Liver (tissue), 2 donors: ENCODE data around the gene TLE1.

Experiments
- GABPA ChIP-seq, 2 donors: IDR thresholded peaks in 1 of 2; conservative IDR thresholded peaks in 1 of 2; 2 replicates each; pipeline ENCODE4 v1.6.1; 2016; ENCODE audit warnings: antibody characterized with exemption in 2 of 2, mild to moderate bottlenecking in 1 of 2, moderate library complexity in 1 of 2
- TAF1 ChIP-seq: conservative IDR thresholded peaks from 2 replicates; pipeline ENCODE4 v1.6.1; 2016; ENCODE audit warnings: antibody characterized with exemption, mild to moderate bottlenecking
- donor health status: healthy.

DNA sequence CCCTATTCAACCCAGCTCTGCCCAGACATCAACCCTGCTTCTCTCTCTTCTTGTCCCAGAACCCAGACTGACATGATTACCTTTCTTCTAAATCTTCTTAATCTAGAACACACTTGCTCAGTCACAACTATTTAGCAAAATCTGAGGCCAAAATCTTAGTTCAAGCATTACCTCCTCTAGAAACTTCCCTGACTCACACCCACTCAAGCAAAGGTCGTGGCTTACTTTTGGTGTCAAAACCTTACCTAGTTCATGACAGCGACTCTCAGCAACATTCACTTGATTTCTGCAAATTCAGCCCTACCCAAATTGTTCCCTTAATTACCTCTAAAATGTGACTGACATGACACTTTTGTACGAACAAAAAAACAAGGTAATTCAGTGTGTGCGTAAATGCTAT is 130.2 kb downstream of the TLE1 start:
- TF ChIP-seq TAF1 (no peak), GABPA (IDR thresholded peaks at IDR 0.05 in 1 of 2, conservative IDR thresholded peaks at IDR 0.05 in 1 of 2) (no peak)
